CD4-positive, CD25-positive, alpha-beta regulatory T cell (primary cell): ENCODE measurements around the gene ODF4. TPM values are rescaled to one million over a fixed set of nuclear protein-coding genes. Genes with fewer than 3 reads are reported as not detected.

ENCODE experiments used
- ATAC-seq, 2 donors: fragments of 150-1000 bp; cut with Tn5 transposase; one replicate each; pipeline ENCODE4 v1.10.0; 2021; ENCODE audit warnings: low read depth in 2 of 2, moderate number of reproducible peaks in 2 of 2, moderate library complexity in 1 of 2
- DNase-seq, 3 donors: peaks; one replicate each; pipeline versions ENCODE4 v3.0.0 to v3.0.0-alpha.2; 2012 to 2022; ENCODE audit warnings: mixed read lengths in 1 of 3
- H3K27ac ChIP-seq: one replicate; pipeline ENCODE4 v1.7.0; 2013; ENCODE audit warnings: mild to moderate bottlenecking, low read length; ENCODE audit not compliant: insufficient read depth, poor library complexity, severe bottlenecking
- H3K27me3 ChIP-seq: one replicate; pipeline ENCODE4 v1.7.0; 2013; ENCODE audit warnings: low read length; ENCODE audit not compliant: control insufficient read depth, insufficient read depth
- H3K36me3 ChIP-seq: one replicate; pipeline ENCODE4 v1.7.0; 2013; ENCODE audit warnings: mild to moderate bottlenecking, low read length, moderate library complexity; ENCODE audit not compliant: control insufficient read depth, insufficient read depth
- H3K4me1 ChIP-seq: 2 replicates; pipeline ENCODE4 v1.7.0; 2013; ENCODE audit warnings: mild to moderate bottlenecking, low read length; ENCODE audit not compliant: insufficient read depth, control insufficient read depth, poor library complexity, severe bottlenecking
- H3K4me3 ChIP-seq: one replicate; pipeline ENCODE4 v1.7.0; 2013; ENCODE audit warnings: low read depth, mild to moderate bottlenecking, low read length, moderate library complexity
- H3K9me3 ChIP-seq, 2 experiments: 1 replicate in 1 of 2; 2 replicates in 1 of 2; pipeline ENCODE4 v1.7.0; 2013; ENCODE audit warnings: low read length in 2 of 2, mild to moderate bottlenecking in 1 of 2, moderate library complexity in 1 of 2; ENCODE audit not compliant: control insufficient read depth in 2 of 2
- H3K27ac Mint-ChIP-seq, 3 donors: one replicate each; pipeline ENCODE4 v1.8.0; 2020 to 2022; ENCODE audit warnings: mild to moderate bottlenecking in 3 of 3, mixed read lengths in 3 of 3, moderate library complexity in 2 of 3
- H3K27me3 Mint-ChIP-seq: one replicate; pipeline ENCODE4 v1.8.0; 2022; ENCODE audit warnings: mild to moderate bottlenecking, mixed read lengths
- H3K36me3 Mint-ChIP-seq: one replicate; pipeline ENCODE4 v1.8.0; 2020; ENCODE audit warnings: mixed read lengths
- H3K4me1 Mint-ChIP-seq, 4 donors: one replicate each; pipeline ENCODE4 v1.8.0; 2020 to 2022; ENCODE audit warnings: mixed read lengths in 4 of 4, mild to moderate bottlenecking in 1 of 4
- H3K4me3 Mint-ChIP-seq, 4 donors: one replicate each; pipeline ENCODE4 v1.8.0; 2020 to 2022; ENCODE audit warnings: mild to moderate bottlenecking in 4 of 4, mixed read lengths in 4 of 4, moderate library complexity in 3 of 4
- H3K9me3 Mint-ChIP-seq, 7 donors: one replicate each; pipeline ENCODE4 v1.8.0; 2020 to 2022; ENCODE audit warnings: mixed read lengths in 7 of 7, mild to moderate bottlenecking in 3 of 7, moderate library complexity in 2 of 7
- polyA plus RNA-seq, 4 donors: library from polyadenylated mRNA; unstranded; fragments of 300-500 nt; fragmentation: Illumina TruSeq; gene quantifications; one replicate each; pipeline ENCODE4 v1.2.3, GENCODE V29; 2021
- total RNA-seq: library from RNA; stranded (reverse); gene quantifications from one replicate; pipeline ENCODE4 v1.2.3, GENCODE V29; 2022

The ODF4 gene
- total and polyA plus RNA-seq, 5 donors from 2014 or later = not detected

- H3K27me3 Mint-ChIP-seq = peaks cover 4% of the 10 kb centered on the region
- peaks cover 16 to 65% (median 40%) of the 10 kb centered on the region in 4 donors for H3K4me1 Mint-ChIP-seq
- H3K4me3 Mint-ChIP-seq = peak overlapping the region; percentile 94 to 97 (median 96)
- Histone ChIP-seq H3K4me1 (peaks cover 36% of the 10 kb centered on the region), H3K9me3 (no peaks in the 10 kb centered on the region), H3K27me3 (no peaks in the 10 kb centered on the region), H3K36me3 (peaks cover 41% of the 10 kb centered on the region), H3K27ac (peak overlapping the region; percentile 78), H3K4me3 (peak overlapping the region; percentile 91)
- H3K27ac Mint-ChIP-seq = peak overlapping the region; percentile 81 to 96 (median 95)
- H3K36me3 Mint-ChIP-seq = peaks cover 29% of the 10 kb centered on the region
- ATAC-seq = no peak
- H3K9me3 Mint-ChIP-seq = peaks cover 0 to 2% (median 0%) of the 10 kb centered on the region in 7 donors
- no peak for DNase-seq
Observed at GRCh38 chr17:8382052-8382879, 42.6 kb downstream of the ODF4 start.

DNA sequence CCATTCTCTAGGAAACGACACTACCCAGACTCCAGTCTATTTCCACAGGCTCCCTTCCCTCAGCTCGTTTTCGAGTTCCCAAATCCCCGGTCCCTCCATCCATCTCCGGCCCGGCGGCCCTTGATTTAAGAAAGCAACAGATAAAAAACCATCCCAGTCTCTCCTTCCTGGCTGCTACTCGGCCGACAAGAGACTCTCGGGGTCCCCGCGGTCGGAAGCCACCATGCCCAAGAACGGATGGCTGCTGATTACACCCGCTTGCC, 43.2 kb downstream of the ODF4 start:
- DNase-seq = no peak
- no peaks in the 10 kb centered on the region for H3K27me3 ChIP-seq
- H3K9me3 ChIP-seq = no peaks in the 10 kb centered on the region
- H3K4me1 Mint-ChIP-seq = peaks cover 16 to 61% (median 39%) of the 10 kb centered on the region in 4 donors
- peaks cover 36% of the 10 kb centered on the region for H3K36me3 ChIP-seq
- H3K4me3 Mint-ChIP-seq = peak overlapping the region; percentile 94 to 97 (median 96)
- no peak for ATAC-seq
- peaks cover 0 to 2% (median 0%) of the 10 kb centered on the region in 7 donors for H3K9me3 Mint-ChIP-seq
- H3K27me3 Mint-ChIP-seq = peaks cover under 1% of the 10 kb centered on the region
- peak overlapping the region; percentile 78 for H3K27ac ChIP-seq
- H3K4me1 ChIP-seq = peaks cover 36% of the 10 kb centered on the region
- peak overlapping the region; percentile 91 for H3K4me3 ChIP-seq
- peak overlapping the region; percentile 81 to 96 (median 95) for H3K27ac Mint-ChIP-seq
- H3K36me3 Mint-ChIP-seq = peaks cover 26% of the 10 kb centered on the region

GRCh38 chr17:8383143-8383822, 43.6 kb downstream of the ODF4 start, which contains the start of gene RPL26:
TSS of gene RPL26 (minus strand) at chr17:8383193. CDS start at chr17:8382310, 883 bp downstream.
- peaks cover 36% of the 10 kb centered on the region for H3K4me1 ChIP-seq
- Mint-ChIP-seq H3K4me1 (peaks cover 16 to 61% (median 40%) of the 10 kb centered on the region in 4 donors), H3K27ac (peak within 1 kb of the TSS; percentile 92 to 96 (median 95)), H3K27me3 (no peaks in the 10 kb centered on the region), H3K4me3 (peak within 1 kb of the TSS; percentile 94 to 97 (median 96)), H3K36me3 (peaks cover 26% of the 10 kb centered on the region), H3K9me3 (peaks cover 0 to 2% (median 0%) of the 10 kb centered on the region in 7 donors)
- peak within 1 kb of the TSS; percentile 91 for H3K4me3 ChIP-seq
- peak within 1 kb of the TSS; percentile 78 for H3K27ac ChIP-seq
- no peaks in the 10 kb centered on the region for H3K9me3 ChIP-seq
- DNase-seq (peak; percentile 94 to 98 (median 97)), ATAC-seq (peak; percentile 89 to 92)
- H3K36me3 ChIP-seq = peaks cover 32% of the 10 kb centered on the region
- no peaks in the 10 kb centered on the region for H3K27me3 ChIP-seq

GRCh38 chr17:8384801-8385378, 45.2 kb downstream of the ODF4 start:
- H3K27ac Mint-ChIP-seq = peak overlapping the region in 2 of 3 donors; percentile 78 to 95
- ATAC-seq = no peak
- no peaks in the 10 kb centered on the region for H3K27me3 Mint-ChIP-seq
- no peaks in the 10 kb centered on the region for H3K27me3 ChIP-seq
- peak overlapping the region; percentile 94 to 97 (median 96) for H3K4me3 Mint-ChIP-seq
- H3K9me3 ChIP-seq = no peaks in the 10 kb centered on the region
- H3K27ac ChIP-seq = no peak overlapping the region
- H3K4me3 ChIP-seq = no peak overlapping the region
- peaks cover 16% of the 10 kb centered on the region for H3K36me3 ChIP-seq
- H3K4me1 Mint-ChIP-seq = peaks cover 9 to 51% (median 34%) of the 10 kb centered on the region in 4 donors
- H3K9me3 Mint-ChIP-seq = peaks cover 0 to 2% (median 0%) of the 10 kb centered on the region in 7 donors
- H3K4me1 ChIP-seq = peaks cover 32% of the 10 kb centered on the region
- H3K36me3 Mint-ChIP-seq = peaks cover 16% of the 10 kb centered on the region
- DNase-seq = no peak

DNA sequence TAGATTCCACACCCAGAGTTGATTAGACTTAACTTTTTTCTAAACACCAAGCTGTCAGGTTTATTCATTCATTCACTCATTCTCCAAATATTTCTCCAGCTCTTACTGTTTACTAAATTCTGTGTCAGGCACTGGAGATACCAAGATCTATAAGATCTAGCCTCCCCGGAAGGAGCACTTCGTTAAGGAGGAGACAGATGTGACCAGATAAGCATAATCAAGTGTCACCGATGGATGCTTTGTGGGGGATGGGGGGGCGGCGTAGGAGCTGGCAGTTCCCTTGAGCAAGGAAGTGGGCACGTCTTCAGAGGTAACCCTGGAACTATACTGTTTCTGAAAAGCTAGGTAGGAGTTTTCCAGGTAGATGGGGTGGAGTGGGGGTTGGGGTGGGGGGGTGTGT, 47.2 kb downstream of the ODF4 start:
- Histone ChIP-seq H3K27ac (no peak overlapping the region), H3K27me3 (no peaks in the 10 kb centered on the region), H3K4me3 (no peak overlapping the region), H3K4me1 (peaks cover 13% of the 10 kb centered on the region), H3K9me3 (no peaks in the 10 kb centered on the region), H3K36me3 (peaks cover under 1% of the 10 kb centered on the region)
- DNase-seq (no peak), ATAC-seq (no peak)
- Mint-ChIP-seq H3K4me1 (peaks cover 5 to 33% (median 22%) of the 10 kb centered on the region in 4 donors), H3K27me3 (no peaks in the 10 kb centered on the region), H3K36me3 (peaks cover 5% of the 10 kb centered on the region), H3K27ac (peak overlapping the region in 1 of 3 donors; percentile 64), H3K4me3 (peak overlapping the region; percentile 8 to 70 (median 56)), H3K9me3 (peaks cover 0 to 2% (median 0%) of the 10 kb centered on the region in 7 donors)

GRCh38 chr17:8387914-8388651, 48.4 kb downstream of the ODF4 start:
- peaks cover 1% of the 10 kb centered on the region for H3K36me3 Mint-ChIP-seq
- no peak for ATAC-seq
- peak overlapping the region; percentile 68 to 87 (median 76) for H3K27ac Mint-ChIP-seq
- peaks cover 0 to 2% (median 0%) of the 10 kb centered on the region in 7 donors for H3K9me3 Mint-ChIP-seq
- no peaks in the 10 kb centered on the region for H3K36me3 ChIP-seq
- H3K4me3 ChIP-seq = no peak overlapping the region
- no peaks in the 10 kb centered on the region for H3K27me3 Mint-ChIP-seq
- no peak for DNase-seq
- H3K4me3 Mint-ChIP-seq = peak overlapping the region in 1 of 4 donors; percentile 54
- H3K4me1 ChIP-seq = peaks cover 8% of the 10 kb centered on the region
- no peak overlapping the region for H3K27ac ChIP-seq
- H3K4me1 Mint-ChIP-seq = peaks cover 2 to 27% (median 17%) of the 10 kb centered on the region in 4 donors
- H3K9me3 ChIP-seq = no peaks in the 10 kb centered on the region
- no peaks in the 10 kb centered on the region for H3K27me3 ChIP-seq

DNA sequence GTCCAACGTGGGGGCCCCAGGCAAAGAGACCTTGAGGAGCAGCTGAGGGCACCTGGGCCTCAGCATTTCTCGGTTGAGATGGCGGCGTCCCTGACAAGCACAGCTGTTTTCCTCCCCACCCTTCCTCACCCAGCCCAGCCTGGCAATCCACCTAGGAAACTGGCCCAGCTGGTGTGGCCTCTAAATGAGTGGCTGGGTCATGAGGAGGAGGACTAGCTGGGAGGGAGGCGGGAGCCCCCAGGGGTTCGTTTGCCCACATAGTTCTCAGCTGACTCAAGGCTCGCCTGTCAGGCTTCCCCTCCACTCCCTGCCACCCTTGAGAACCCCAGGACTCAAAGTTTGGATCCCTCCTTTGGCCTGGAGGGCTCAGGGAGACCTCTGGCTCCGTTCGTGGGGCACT, 52.1 kb downstream of the ODF4 start:
- H3K4me1 Mint-ChIP-seq = peaks cover 0 to 23% (median 18%) of the 10 kb centered on the region in 4 donors
- H3K9me3 ChIP-seq = no peaks in the 10 kb centered on the region
- H3K4me3 Mint-ChIP-seq = no peak overlapping the region
- H3K9me3 Mint-ChIP-seq = peaks cover 0 to 3% (median 0%) of the 10 kb centered on the region in 7 donors
- no peaks in the 10 kb centered on the region for H3K27me3 ChIP-seq
- no peak for DNase-seq
- no peak for ATAC-seq
- H3K4me3 ChIP-seq = no peak overlapping the region
- H3K27ac Mint-ChIP-seq = no peak overlapping the region
- no peaks in the 10 kb centered on the region for H3K36me3 ChIP-seq
- H3K4me1 ChIP-seq = peaks cover 13% of the 10 kb centered on the region
- H3K27me3 Mint-ChIP-seq = peaks cover 15% of the 10 kb centered on the region
- H3K27ac ChIP-seq = no peak overlapping the region
- no peaks in the 10 kb centered on the region for H3K36me3 Mint-ChIP-seq
